ENCODE data around the gene OR5AU1.
"Not testable (repeated sequence)": the region's sequence is repeated elsewhere in the genome, so short reads cannot be mapped to it uniquely, and the experiment has no call there.

The OR5AU1 gene

DNA sequence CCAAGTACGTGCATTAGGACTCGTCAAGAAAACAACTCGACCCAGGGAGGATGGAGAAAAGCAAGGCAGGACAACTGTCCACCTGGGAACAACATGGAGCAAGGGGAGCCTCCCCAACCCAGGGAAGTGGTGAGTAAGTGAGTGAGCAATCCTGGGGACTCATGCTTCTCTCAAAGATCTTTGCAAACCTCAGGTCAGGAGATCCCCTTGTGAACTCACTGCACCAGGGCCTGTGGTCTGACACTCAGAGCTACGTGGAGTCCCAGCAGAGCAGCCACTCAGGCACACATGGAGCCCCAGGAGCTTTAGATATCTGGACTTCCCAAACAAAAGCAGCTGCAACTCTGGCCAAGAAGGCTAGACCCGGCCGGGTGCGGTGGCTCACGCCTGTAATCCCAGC lies 12.2 kb upstream of the OR5AU1 start:
- TF ChIP-seq, protein P1, sequence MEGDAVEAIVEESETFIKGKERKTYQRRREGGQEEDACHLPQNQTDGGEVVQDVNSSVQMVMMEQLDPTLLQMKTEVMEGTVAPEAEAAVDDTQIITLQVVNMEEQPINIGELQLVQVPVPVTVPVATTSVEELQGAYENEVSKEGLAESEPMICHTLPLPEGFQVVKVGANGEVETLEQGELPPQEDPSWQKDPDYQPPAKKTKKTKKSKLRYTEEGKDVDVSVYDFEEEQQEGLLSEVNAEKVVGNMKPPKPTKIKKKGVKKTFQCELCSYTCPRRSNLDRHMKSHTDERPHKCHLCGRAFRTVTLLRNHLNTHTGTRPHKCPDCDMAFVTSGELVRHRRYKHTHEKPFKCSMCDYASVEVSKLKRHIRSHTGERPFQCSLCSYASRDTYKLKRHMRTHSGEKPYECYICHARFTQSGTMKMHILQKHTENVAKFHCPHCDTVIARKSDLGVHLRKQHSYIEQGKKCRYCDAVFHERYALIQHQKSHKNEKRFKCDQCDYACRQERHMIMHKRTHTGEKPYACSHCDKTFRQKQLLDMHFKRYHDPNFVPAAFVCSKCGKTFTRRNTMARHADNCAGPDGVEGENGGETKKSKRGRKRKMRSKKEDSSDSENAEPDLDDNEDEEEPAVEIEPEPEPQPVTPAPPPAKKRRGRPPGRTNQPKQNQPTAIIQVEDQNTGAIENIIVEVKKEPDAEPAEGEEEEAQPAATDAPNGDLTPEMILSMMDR (IDR thresholded peaks at IDR 0.05), result no peak
- H3K27ac ChIP-seq, result no peak overlapping the region
- no peak for DNase-seq (ENCODE audit: low spot score)
- H3K4me3 ChIP-seq, result no peak overlapping the region

DNA sequence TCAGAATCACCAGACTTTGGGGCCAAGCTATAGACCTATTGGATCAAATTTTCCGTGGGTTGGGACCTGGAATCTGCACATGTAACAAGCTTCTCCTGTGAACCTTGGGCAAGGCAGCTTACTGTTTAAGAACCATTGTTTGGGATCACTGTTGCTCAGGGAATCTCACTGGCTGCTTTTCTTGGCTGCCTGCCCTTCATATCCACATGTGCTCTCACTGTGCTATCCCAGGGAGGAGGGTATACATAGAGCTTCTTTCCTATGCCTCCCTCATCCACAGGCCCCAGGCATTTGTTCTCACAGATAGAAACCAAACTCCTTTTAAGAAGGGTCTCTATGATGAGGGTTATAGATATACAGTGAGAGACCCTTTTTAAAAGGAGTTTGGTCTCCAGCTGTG lies 9.8 kb upstream of the OR5AU1 start:
- not testable (repeated sequence) for DNase-seq (ENCODE audit: low spot score); H3K4me3 ChIP-seq

DNA sequence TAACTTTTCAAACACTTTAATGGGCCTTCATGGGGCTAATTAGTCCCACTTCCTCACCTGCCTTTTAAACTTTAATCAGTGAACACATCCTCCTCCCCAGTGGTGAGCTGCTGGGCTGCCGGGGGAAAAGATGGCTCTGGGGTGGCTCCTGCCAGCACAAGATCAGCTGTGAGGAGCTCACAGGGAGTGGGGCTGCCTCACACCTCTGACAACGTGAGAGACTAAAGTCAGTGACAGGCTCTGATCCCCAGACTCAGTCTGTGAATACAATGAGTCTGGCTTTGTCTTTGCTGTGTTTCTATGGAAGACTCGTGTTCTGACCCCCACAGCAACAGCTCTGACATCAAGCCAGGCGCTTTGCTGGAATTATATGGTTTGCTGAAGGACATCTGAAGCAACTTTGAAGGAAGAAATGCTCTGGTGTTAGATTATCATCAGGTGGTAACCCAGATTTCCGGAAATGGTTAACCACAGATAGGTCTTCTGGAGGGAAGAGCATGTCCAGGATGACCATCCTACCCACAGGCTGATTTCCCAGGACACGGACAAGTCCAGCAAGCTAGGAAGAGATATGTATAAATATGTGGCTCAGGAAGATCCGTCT lies 9.2 kb upstream of the OR5AU1 start:
- H3K4me3 ChIP-seq; H3K27ac ChIP-seq; DNase-seq (ENCODE audit: low spot score): not testable (repeated sequence)

More for the DNA sequence above, 9.8 kb upstream of the OR5AU1 start:
- not testable (repeated sequence) for H3K27ac ChIP-seq

DNA sequence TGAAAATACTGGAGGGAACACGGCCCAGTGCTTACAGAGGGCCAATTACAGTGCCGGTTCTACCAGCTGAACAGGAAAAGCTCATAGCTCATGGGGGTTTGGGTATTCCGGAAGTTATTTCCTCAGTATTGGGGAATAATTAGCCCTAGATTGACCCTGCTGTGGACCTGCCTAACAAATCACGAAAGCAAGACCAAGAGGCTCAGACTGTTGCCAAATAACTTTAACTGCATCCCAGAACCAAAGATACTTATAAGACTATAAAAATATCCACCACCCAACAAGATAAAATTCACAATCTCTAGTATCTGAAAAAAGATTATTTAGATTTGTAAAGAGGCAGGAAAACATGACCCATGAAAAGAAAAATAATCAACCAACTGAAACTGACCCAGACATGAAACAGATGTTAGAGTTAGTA lies 8.0 kb upstream of the OR5AU1 start:
- TF ChIP-seq, protein P1 (IDR thresholded peaks at IDR 0.05), result no peak
- no peak overlapping the region for H3K4me3 ChIP-seq
- no peak overlapping the region for H3K27ac ChIP-seq
- no peak for DNase-seq (ENCODE audit: low spot score)

DNA sequence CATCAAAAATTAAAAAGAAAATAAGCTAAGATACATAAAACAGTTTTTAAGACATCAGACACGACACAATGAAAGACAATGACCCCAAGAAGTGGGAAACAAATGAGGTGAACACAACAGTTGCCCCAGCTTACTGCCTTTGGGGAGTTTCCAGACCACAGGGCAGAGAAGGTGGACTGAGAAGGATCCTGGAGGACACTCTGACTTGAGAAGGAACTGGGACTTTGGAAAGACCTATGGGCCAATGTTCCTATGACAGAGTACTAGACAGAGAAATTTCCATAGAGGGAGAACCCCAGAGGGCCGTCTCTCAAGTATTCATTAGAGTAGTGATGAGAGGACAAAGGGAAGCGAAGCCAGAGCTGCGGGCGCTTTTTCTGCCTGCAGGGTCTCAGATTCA lies 6.2 kb upstream of the OR5AU1 start:
- TF ChIP-seq, protein P1 (IDR thresholded peaks at IDR 0.05), result no peak
- Histone ChIP-seq H3K4me3 (no peak overlapping the region), H3K27ac (no peak overlapping the region)
- no peak for DNase-seq (ENCODE audit: low spot score)

DNA sequence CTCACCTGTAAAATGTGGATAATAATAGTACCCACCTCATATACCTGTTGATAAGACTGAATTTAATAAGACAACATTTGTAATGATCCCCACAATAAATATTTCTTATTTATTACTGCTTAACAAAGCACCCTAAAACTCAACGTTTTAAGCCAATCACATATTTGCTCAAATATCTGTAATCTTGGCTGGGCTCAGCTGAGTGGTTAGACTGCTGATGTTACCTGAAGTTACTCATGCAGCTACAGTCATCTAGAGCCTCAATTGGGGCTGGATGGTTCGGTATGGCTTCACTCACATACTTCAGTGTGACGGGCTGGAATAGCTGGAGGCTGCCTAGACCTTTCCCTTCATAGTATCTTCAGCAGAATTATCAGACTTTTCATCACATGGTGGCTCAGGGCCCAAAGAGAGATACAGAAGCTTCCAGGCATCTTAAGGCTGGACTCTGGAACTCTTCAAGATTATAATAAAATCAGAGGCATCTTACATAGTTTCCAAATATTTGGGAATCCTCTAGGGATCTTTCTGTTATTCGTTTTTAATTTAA lies 4.3 kb upstream of the OR5AU1 start:
- Histone ChIP-seq H3K4me3 (no peak overlapping the region), H3K27ac (no peak overlapping the region)
- TF ChIP-seq, protein P1 (IDR thresholded peaks at IDR 0.05), result no peak
- DNase-seq (ENCODE audit: low spot score), result no peak

DNA sequence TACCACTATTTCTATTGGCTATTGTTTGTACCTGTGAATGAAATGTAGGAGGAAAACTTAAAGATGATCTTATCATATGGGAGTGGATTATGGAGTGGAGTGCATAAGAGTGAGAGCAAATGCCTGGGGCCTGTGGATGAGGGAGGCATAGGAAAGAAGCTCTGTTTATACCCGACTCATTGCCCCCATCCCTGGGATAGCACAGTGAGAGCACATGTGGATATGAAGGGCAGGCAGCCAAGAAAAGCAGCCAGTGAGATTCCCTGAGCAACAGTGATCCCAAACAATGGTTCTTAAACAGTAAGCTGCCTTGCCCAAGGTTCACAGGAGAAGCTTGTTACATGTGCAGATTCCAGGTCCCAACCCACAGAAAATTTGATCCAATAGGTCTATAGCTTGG lies 2.3 kb upstream of the OR5AU1 start:
- not testable (repeated sequence) for H3K27ac ChIP-seq; DNase-seq (ENCODE audit: low spot score); H3K4me3 ChIP-seq

DNA sequence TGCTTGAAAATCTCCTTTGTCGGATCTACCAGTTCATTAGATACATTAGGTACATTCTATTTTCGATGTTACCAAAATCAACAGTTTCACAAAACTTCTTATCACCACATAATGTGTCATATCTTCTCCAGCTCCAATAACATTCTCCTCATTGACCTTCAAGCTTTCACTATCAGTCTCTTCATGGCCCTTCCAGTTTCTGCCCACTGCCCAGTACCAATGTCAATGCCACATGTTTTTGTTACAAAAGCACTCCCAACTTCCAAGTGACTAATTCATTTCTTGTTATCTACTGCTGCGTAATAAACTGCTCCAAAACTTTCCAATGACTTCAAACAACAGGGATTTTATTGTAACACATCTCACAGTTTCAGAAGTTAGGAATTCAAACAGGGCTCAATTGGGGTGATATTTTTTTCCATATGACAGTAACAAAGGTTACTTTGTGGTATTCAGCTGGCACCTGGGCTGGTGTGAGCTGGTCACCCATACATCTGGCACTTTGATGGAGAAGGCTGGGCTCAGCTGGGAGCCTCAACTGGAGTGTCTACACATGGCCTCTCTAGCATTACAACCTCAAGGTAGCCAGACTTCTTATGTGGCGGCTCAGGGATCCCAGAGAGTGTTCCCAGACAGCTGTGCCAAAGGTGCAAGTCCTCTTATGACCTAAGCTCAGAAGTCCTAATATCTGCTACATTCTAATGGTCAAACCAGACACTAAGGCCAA lies 6.1 kb downstream of the OR5AU1 start:
- DNase-seq (ENCODE audit: low spot score), result no peak
- TF ChIP-seq, protein P1 (IDR thresholded peaks at IDR 0.05), result no peak
- no peak overlapping the region for H3K4me3 ChIP-seq
- H3K27ac ChIP-seq, result no peak overlapping the region
